K562 (cell line): ENCODE measurements around the gene TSHR. TPM values are rescaled to one million over a fixed set of nuclear protein-coding genes. Genes with fewer than 3 reads are reported as not detected.

ENCODE experiments used
- ATAC-seq: fragments of 200-7000 bp; cut with Tn5 transposase; 3 replicates; pipeline ENCODE4 v1.9.1; 2020; ENCODE audit warnings: moderate library complexity
- BruUV-seq: library from RNA; stranded (reverse); fragments of 400-500 nt; replicated peaks from 2 replicates; lab custom pipeline; 2021; lab: Mats Ljungman, UMichigan
- CTCF ChIA-PET: fragments of 300-600 bp; formaldehyde crosslinking; extraction: SDS; loops from one replicate; lab custom pipeline; 2021; ENCODE audit warnings: low intra/inter-chr PET ratio; lab: Yijun Ruan, JAX
- POLR2A ChIA-PET: fragments of 300-600, 350-650 bp; sonication (Branson Sonifier 250); formaldehyde crosslinking; extraction: SDS; loops from one replicate; lab custom pipeline; 2021; ENCODE audit warnings: antibody characterized with exemption, inconsistent platforms; lab: Yijun Ruan, JAX
- DNase-seq, 4 experiments: peaks; one replicate each; pipeline versions ENCODE4 v3.0.0 to v3.0.0-alpha.2; 2011 to 2018; ENCODE audit warnings: low spot score in 3 of 4, mixed read lengths in 3 of 4; ENCODE audit errors: extremely low read depth in 1 of 4
- FAIRE-seq: peaks from 2 replicates; lab custom pipeline; 2011; peaks lifted over from hg19 to GRCh38; lab: Jason Lieb, UNC
- H2AFZ ChIP-seq: 2 replicates; pipeline ENCODE4 v1.6.0; 2011; ENCODE audit warnings: low read depth, low read length, control low read depth, inconsistent platforms
- H3K27ac ChIP-seq: fragments of 200-600 bp; 3 replicates; pipeline ENCODE4 v1.8.0; 2011; ENCODE audit warnings: low read depth, mild to moderate bottlenecking, control low read depth, inconsistent platforms, low read length, moderate library complexity, mixed read lengths; ENCODE audit errors: extremely low read depth
- H3K27me3 ChIP-seq, 2 experiments: fragments of 300-600 bp in 1 of 2; 2 replicates in 1 of 2; 3 replicates in 1 of 2; pipeline versions ENCODE4 v1.6.0 to v1.8.0; 2011; ENCODE audit warnings: inconsistent platforms in 2 of 2, low read length in 2 of 2, mild to moderate bottlenecking in 1 of 2, mixed read lengths in 1 of 2, moderate library complexity in 1 of 2; ENCODE audit not compliant: control insufficient read depth in 2 of 2, insufficient read depth in 2 of 2
- H3K36me3 ChIP-seq: fragments of 300-600 bp; 3 replicates; pipeline ENCODE4 v1.8.0; 2011; ENCODE audit warnings: mild to moderate bottlenecking, low read length, inconsistent platforms; ENCODE audit not compliant: control insufficient read depth, insufficient read depth
- H3K4me1 ChIP-seq, 2 experiments: fragments of 200-600 bp in 1 of 2; replicated peaks in 1 of 2; 2 replicates in 1 of 2; 3 replicates in 1 of 2; pipeline versions ENCODE4 v1.5.1 to v1.8.0; 2011; ENCODE audit warnings: inconsistent platforms in 2 of 2, low read length in 2 of 2, mild to moderate bottlenecking in 1 of 2, mixed read lengths in 1 of 2, moderate library complexity in 1 of 2; ENCODE audit not compliant: control insufficient read depth in 2 of 2, insufficient read depth in 2 of 2
- H3K4me2 ChIP-seq: 2 replicates; pipeline ENCODE4 v1.6.1; 2011; ENCODE audit warnings: low read length, control low read depth, inconsistent platforms, mixed read lengths; ENCODE audit not compliant: insufficient read depth
- H3K4me3 ChIP-seq: fragments of 200-600 bp; sonication (generic), shearing (Covaris generic); 2 replicates; pipeline ENCODE4 v1.5.1; 2016; ENCODE audit warnings: control low read depth, inconsistent platforms
- H3K79me2 ChIP-seq: fragments of 200-600 bp; 3 replicates; pipeline ENCODE4 v1.8.0; 2011; ENCODE audit warnings: low read length, inconsistent platforms; ENCODE audit not compliant: control insufficient read depth, insufficient read depth
- H3K9ac ChIP-seq, 2 experiments: 2 replicates each; pipeline versions ENCODE4 v1.6.0 to v1.6.1; 2011; ENCODE audit warnings: low read depth in 2 of 2, low read length in 2 of 2, control low read depth in 1 of 2, inconsistent platforms in 1 of 2, mild to moderate bottlenecking in 1 of 2, mixed read lengths in 1 of 2; ENCODE audit not compliant: insufficient read depth in 1 of 2
- H3K9me1 ChIP-seq: one replicate; pipeline ENCODE4 v1.6.0; 2011; ENCODE audit warnings: inconsistent platforms, mild to moderate bottlenecking, low read length, moderate library complexity; ENCODE audit not compliant: control insufficient read depth, insufficient read depth
- H3K9me3 ChIP-seq: replicated peaks from 2 replicates; pipeline ENCODE4 v1.5.1; 2011; ENCODE audit warnings: low read depth, low read length, inconsistent platforms; ENCODE audit not compliant: control insufficient read depth, insufficient read depth
- H4K20me1 ChIP-seq: replicated peaks from 2 replicates; pipeline ENCODE4 v1.6.1; 2011; ENCODE audit warnings: low read length, inconsistent platforms, mixed read lengths; ENCODE audit not compliant: control insufficient read depth, insufficient read depth
- BCLAF1 ChIP-seq, 2 experiments: fragments of 450-650 bp in 1 of 2; IDR thresholded peaks; 2 replicates each; pipeline ENCODE4 v1.6.1; 2011 to 2017; ENCODE audit warnings: low read depth in 2 of 2, antibody characterized with exemption in 1 of 2, borderline replicate concordance in 1 of 2, low read length in 1 of 2, mild to moderate bottlenecking in 1 of 2, mixed read lengths in 1 of 2; ENCODE audit not compliant: control insufficient read depth in 1 of 2
- GABPB1 ChIP-seq: sonication (generic); formaldehyde crosslinking; IDR thresholded peaks from 2 replicates; pipeline ENCODE4 v1.8.0; 2022; ENCODE audit warnings: mild to moderate bottlenecking, missing genetic modification reagents
- HDAC3 ChIP-seq: fragments of 450-650 bp; IDR thresholded peaks from 2 replicates; pipeline ENCODE4 v1.6.1; 2018; ENCODE audit warnings: borderline replicate concordance, mild to moderate bottlenecking, moderate library complexity; ENCODE audit not compliant: partially characterized antibody
- LARP7 ChIP-seq: fragments of 450-650 bp; IDR thresholded peaks from 2 replicates; pipeline ENCODE4 v1.6.1; 2016
- WGBS: fragments of 100-300 bp; shearing (Covaris generic); methylation state at CpG from one replicate; pipeline ENCODE4 v1.1.6; 2016; ENCODE audit warnings: low coverage, mixed read lengths; ENCODE audit not compliant: insufficient coverage; ENCODE audit errors: missing lambda C conversion rate; 5-methylcytosine and 5-hydroxymethylcytosine counted together
- in situ Hi-C: fragments of 300-500 bp; cut with MboI; formaldehyde crosslinking; loops from 4 replicates; pipeline ENCODE4 v1.15.0; 2018; ENCODE audit warnings: inconsistent platforms, mixed read lengths
- intact Hi-C: fragments of 100-400 bp; cut with micrococcal nuclease; formaldehyde crosslinking; loops from 2 replicates; pipeline ENCODE4 v1.14.2; 2022
- polyA plus RNA-seq, 8 experiments: library from polyadenylated mRNA; depleted of rRNA in 4 of 8; stranded (reverse) in 5 of 8; unstranded in 3 of 8; fragments of >200 nt; fragmentation: Nextera tagmentation in 2 of 8; fragmentation: Illumina TruSeq in 1 of 8; extraction: Ambion mirVana in 2 of 8; extraction: Trizol in 1 of 8; gene quantifications; 2 replicates each; pipeline versions ENCODE4 v1.2.1 to v1.2.3, GENCODE V29; 2011 to 2014; ENCODE audit warnings: inconsistent platforms in 1 of 8, missing spikeins in 1 of 8
- total RNA-seq, 7 experiments: library from RNA; depleted of rRNA in 6 of 7; stranded (reverse); fragments of >200 nt in 6 of 7; fragmentation: Illumina TruSeq in 2 of 7; extraction: Trizol in 2 of 7; gene quantifications; 2 replicates each; pipeline versions ENCODE4 v1.2.1 to v1.2.3, GENCODE V29; 2011 to 2021; ENCODE audit warnings: low replicate concordance in 1 of 7
- TF ChIP-seq, protein P1 (sequence below): fragments of 200-800 bp; sonication (Bioruptor generic); IDR thresholded peaks from 2 replicates; pipeline ENCODE4 v1.6.1; 2017; ENCODE audit warnings: missing genetic modification characterization, missing compliant biosample characterization

TSHR gene
- total and polyA plus RNA-seq, 9 of the 15 experiments (the other 6 are each of a cell fraction or from before 2014, with no cell fraction given), result 0.01 to 0.10 TPM; not detected in 7

GRCh38 chr14:81129242-81129641 lies 173.8 kb downstream of the TSHR start (continued):
- TF ChIP-seq, protein P1, sequence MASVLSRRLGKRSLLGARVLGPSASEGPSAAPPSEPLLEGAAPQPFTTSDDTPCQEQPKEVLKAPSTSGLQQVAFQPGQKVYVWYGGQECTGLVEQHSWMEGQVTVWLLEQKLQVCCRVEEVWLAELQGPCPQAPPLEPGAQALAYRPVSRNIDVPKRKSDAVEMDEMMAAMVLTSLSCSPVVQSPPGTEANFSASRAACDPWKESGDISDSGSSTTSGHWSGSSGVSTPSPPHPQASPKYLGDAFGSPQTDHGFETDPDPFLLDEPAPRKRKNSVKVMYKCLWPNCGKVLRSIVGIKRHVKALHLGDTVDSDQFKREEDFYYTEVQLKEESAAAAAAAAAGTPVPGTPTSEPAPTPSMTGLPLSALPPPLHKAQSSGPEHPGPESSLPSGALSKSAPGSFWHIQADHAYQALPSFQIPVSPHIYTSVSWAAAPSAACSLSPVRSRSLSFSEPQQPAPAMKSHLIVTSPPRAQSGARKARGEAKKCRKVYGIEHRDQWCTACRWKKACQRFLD (CRISPR knock-in tag), result no peak
- TF ChIP-seq BCLAF1 (IDR thresholded peaks at IDR 0.05; ENCODE audit: borderline replicate concordance in 1 of 2, control insufficient read depth in 1 of 2, low read depth in 2 of 2, low read length in 1 of 2) (no peak), LARP7 (no peak), GABPB1 (CRISPR knock-in tag) (no peak)
- TF ChIP-seq, all 486 proteins: peak for 0

- FAIRE-seq (no peak), ATAC-seq (no peak), DNase-seq (no peak)
- no peak overlapping the region for H2AFZ ChIP-seq
- H3K4me2 ChIP-seq, result no peak overlapping the region
- ChIA-PET POLR2A (interaction anchor here (0.6 kb wide), 1 partner anchor 458 kb away, joined by 3 read pairs; no protein-coding TSS in a partner anchor), CTCF (no interaction called here)
- no peak overlapping the region for H3K27ac ChIP-seq
- H3K4me1 ChIP-seq, result no peaks in the 10 kb centered on the region
- no peak overlapping the region for H3K4me3 ChIP-seq
- no peaks in the 10 kb centered on the region for H3K9me1 ChIP-seq
- no peaks in the 10 kb centered on the region for H4K20me1 ChIP-seq
- BruUV-seq, result no TSS peak
- H3K9me3 ChIP-seq, result no peaks in the 10 kb centered on the region; the same call in 1 of the 2 replicates
- intact Hi-C loops, result no loop called here
- no peaks in the 10 kb centered on the region for H3K36me3 ChIP-seq
- WGBS, result 3% methylated on average over 3 of the region's 3 CpGs
- no peak overlapping the region for H3K9ac ChIP-seq
- TF ChIP-seq HDAC3, result no peak
- in situ Hi-C loops, result no loop called here
- no peaks in the 10 kb centered on the region for H3K27me3 ChIP-seq
- no peaks in the 10 kb centered on the region for H3K79me2 ChIP-seq
These were observed 177.0 kb downstream of the TSHR start for GRCh38 chr14:81132468-81132867.
